Stimulated activated CD4-positive, alpha-beta T cell treated with anti-CD3 and anti-CD28 coated beads, Interleukin-15, amount 100 ng/mL, for 1 hour (primary cell): ENCODE results near the gene CCNF.
A peak's percentile ranks its signal among the peaks of the same experiment; 100 is the strongest.
"Not testable (repeated sequence)": the region's sequence is repeated elsewhere in the genome, so short reads cannot be mapped to it uniquely, and the experiment has no call there.

ENCODE experiments used
- DNase-seq, 2 donors: peaks; one replicate each; pipeline ENCODE4 v3.0.0-alpha.2; 2020; ENCODE audit warnings: low read depth in 1 of 2, low spot score in 1 of 2

Gene CCNF

GRCh38 chr16:2470603-2471015, 41.4 kb downstream of the CCNF start:
- no peak for DNase-seq

DNA sequence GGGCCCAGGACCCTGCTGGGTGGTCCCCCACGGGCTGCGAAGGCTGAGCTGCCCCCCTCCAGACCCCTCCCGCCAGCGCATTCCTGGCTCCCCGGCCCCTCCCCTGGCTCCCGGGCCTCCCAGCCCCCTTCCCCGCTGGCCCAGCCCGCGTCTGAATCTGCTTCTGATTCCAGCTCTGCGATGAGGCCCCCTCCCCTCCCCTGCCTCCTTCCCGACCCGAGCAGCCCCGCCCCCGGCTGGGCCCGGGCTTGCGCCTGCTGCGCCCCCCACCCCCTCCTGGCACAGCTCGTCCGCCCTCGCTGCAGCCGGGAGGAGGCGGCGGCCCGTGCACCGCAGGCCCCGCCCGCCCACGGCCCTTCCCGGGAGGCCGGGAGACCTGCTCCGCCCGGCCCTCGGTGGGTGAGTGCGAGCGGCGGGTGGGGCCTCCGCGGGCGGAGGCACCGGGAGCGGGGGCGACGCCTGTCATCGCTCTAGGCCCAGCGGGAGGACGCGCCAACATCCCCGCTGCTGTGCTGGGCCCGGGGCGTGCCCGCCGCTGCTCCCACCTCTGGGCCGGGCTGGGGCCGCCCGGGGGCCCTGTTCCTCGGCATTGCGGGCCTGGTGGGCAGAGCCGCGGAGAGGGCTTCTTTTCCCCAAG, 41.9 kb downstream of the CCNF start, which contains the start of gene NTN3:
Gene NTN3 (plus strand): TSS at position 282 of the 637 bp plus-strand sequence. CDS start 405 bp downstream, outside the sequence.
- no peak for DNase-seq

DNA sequence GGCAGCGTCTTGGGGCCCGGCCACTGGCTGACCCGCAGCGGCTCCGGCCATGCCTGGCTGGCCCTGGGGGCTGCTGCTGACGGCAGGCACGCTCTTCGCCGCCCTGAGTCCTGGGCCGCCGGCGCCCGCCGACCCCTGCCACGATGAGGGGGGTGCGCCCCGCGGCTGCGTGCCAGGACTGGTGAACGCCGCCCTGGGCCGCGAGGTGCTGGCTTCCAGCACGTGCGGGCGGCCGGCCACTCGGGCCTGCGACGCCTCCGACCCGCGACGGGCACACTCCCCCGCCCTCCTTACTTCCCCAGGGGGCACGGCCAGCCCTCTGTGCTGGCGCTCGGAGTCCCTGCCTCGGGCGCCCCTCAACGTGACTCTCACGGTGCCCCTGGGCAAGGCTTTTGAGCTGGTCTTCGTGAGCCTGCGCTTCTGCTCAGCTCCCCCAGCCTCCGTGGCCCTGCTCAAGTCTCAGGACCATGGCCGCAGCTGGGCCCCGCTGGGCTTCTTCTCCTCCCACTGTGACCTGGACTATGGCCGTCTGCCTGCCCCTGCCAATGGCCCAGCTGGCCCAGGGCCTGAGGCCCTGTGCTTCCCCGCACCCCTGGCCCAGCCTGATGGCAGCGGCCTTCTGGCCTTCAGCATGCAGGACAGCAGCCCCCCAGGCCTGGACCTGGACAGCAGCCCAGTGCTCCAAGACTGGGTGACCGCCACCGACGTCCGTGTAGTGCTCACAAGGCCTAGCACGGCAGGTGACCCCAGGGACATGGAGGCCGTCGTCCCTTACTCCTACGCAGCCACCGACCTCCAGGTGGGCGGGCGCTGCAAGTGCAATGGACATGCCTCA, 42.6 kb downstream of the CCNF start:
- DNase-seq = no peak

GRCh38 chr16:2472488-2472864, 43.2 kb downstream of the CCNF start:
- DNase-seq = no peak

GRCh38 chr16:2472885-2473445, 43.7 kb downstream of the CCNF start:
- DNase-seq = no peak

DNA sequence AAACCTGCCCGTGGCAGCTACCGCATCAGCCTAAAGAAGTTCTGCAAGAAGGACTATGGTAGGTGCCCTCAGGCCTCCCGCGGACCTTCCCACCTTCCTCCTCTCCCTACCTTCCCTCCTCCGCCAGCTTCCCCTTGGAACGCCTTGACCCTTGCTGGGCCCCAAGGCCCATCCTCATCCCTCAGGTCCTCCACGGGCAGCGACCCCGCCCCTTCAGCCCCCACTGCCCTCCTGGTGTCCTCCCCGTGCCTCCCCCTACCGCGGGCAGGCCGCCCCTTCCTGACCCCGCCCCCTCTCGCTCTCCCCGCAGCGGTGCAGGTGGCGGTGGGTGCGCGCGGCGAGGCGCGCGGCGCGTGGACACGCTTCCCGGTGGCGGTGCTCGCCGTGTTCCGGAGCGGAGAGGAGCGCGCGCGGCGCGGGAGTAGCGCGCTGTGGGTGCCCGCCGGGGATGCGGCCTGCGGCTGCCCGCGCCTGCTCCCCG, 44.2 kb downstream of the CCNF start:
- no peak for DNase-seq

DNA sequence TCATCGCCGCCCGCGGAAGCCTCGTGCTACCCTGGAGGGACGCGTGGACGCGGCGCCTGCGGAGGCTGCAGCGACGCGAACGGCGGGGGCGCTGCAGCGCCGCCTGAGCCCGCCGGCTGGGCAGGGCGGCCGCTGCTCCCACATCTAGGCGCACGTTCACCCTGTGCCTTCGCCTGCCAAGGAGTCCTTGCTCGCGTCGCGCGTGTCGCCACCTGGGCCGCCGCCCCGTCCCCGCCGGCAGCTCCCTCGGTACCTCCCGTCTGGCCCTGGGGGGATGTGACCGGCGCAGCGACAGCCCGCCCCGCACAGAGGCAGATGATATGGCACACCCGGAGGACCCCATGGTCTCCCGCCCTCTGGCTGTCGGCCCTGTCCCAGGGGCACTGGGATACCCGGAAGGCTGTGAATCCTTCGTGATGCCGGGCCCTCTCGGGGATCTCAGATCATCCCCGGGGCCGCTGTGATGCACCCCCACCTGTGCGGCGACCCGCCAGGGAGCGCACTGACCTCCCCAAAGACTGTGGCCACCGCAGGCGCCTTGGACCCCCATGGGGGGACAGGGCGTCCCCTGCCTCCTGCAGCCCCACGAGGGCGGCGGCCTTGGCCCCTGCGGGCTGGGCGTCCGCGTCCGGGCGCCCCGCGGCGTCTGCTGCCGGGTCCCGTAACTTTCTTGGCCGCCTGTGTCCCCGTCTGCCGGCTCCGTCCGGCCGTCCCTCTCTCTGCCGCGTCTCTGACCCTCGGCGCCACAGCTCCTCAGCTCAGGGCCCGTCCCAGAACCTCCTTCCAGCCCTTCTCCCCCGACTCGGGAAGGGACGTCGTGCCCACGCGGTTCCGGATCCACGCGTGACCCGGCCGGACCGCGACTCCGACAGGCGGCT, 45.0 kb downstream of the CCNF start:
- DNase-seq = peak; percentile 37 to 42

DNA sequence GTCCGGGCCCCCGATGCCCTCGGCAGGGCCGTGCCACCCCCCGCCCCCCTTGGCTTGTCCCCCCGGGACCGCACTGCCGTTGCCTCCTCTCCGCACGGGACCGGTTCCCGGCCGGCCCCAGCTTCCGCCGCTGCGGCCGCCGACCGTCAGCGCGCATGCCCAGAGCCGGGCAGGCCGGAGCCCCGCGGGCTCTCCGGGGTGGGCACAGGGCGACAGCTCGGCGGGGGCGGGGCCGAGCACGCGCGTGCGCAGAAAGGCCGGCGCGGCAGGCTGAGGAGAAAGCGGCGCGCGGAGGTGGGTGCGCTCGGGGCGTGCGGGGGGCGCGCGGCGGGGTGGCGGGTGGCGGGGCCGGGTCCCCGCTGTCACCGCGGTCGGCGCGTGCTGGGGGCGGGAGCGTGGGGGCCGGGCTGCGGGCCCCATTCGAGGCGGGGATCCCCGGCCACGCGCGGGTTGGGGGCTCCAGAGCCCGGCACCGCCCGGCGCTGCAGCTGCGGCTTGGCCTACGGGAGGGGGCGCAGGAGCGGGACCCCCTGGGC, 45.7 kb downstream of the CCNF start, which contains the start of gene TBC1D24:
Gene TBC1D24 (plus strand): TSS at position 251 of the 536 bp plus-strand sequence. CDS start 21,022 bp downstream, outside the sequence.
- DNase-seq = peak; percentile 64 to 78

GRCh38 chr16:2475413-2476344, 46.4 kb downstream of the CCNF start:
- peak in 1 of 2 donors; percentile 17 for DNase-seq

GRCh38 chr16:2476345-2476720, 47.1 kb downstream of the CCNF start:
- DNase-seq = no peak

DNA sequence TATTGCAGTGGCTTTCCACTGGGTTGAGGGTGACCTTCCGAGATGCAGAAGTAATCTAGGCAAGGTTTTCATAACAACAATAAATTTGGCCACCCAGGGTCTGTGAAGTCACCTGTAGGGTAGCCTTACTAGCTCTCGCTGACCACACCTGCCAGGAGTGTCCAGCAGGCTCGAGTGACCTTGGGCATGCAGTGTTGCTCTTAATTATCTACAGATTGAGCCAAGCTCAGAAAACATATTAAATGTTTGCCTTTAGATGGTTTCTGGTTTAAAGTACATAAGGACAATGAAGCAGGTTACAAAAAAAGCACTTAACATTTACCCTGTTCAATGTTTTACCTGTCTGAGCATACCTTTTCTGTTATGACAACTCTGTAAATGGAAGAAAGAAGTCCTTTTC, 47.5 kb downstream of the CCNF start:
- DNase-seq = no peak

DNA sequence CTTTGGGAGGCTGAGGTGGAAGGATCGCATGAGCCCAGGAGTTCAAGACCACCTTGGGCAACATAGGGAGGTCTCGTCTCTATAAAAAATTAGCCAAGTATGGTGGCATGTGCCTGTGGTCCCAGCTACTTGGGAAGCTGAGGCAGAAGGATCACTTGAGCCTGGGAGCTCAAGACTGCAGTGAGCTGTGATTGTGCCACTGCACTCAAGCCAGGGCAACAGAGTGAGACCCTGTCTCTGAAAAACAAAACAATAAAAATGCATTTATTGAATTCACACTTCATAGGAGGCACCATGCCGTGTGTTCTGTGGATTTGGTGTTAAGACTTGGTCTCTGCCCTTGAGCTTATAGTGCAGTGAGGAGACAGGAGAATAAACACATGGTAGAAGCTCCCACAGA, 48.1 kb downstream of the CCNF start:
- no peak for DNase-seq

DNA sequence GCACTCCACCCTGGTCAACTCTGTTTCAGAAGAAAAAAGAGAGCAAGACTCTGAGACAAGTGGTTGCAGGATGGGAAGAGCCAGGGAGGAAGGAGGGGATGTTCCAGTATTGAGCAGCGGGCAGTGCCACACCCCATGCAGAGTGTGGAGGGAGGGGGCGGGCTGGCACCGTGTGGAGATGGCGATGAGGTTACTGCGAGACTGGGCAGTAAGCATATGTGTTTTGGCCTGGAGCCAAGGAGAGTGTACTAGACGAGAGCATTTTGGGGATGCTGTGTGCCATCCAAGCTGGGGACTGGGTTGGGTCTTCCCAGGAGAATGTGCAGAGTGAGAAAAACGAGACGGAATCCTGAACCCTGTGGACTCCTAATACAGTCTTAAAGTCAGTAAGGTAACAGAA, 49.0 kb downstream of the CCNF start:
- DNase-seq = no peak

- not testable (repeated sequence) for DNase-seq
Measured at GRCh38 chr16:2479996-2480395, 50.7 kb downstream of the CCNF start.

GRCh38 chr16:2480948-2481347, 51.7 kb downstream of the CCNF start:
- no peak for DNase-seq

- DNase-seq = no peak
Measured at GRCh38 chr16:2481676-2482075, 52.4 kb downstream of the CCNF start.

DNA sequence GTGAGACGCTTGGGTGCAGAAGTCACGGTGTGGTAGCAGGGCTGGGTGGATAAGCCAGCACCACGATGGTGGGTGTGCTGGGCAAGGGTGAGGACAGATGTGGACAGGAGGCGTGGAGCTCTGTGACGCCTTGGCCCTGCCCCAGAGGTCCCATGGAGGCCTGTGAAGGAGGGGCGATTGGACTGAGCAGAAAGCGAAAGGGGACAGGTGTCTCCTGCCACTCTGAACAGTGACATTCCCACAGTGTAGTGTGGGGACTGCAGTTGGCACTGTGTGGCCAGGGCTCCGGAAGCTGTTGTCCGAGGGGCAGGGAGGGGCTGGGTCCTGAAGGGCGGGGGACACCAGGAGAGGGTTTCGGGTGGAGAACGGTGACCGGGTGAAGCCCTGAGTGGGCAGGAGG, 53.0 kb downstream of the CCNF start:
- no peak for DNase-seq

DNA sequence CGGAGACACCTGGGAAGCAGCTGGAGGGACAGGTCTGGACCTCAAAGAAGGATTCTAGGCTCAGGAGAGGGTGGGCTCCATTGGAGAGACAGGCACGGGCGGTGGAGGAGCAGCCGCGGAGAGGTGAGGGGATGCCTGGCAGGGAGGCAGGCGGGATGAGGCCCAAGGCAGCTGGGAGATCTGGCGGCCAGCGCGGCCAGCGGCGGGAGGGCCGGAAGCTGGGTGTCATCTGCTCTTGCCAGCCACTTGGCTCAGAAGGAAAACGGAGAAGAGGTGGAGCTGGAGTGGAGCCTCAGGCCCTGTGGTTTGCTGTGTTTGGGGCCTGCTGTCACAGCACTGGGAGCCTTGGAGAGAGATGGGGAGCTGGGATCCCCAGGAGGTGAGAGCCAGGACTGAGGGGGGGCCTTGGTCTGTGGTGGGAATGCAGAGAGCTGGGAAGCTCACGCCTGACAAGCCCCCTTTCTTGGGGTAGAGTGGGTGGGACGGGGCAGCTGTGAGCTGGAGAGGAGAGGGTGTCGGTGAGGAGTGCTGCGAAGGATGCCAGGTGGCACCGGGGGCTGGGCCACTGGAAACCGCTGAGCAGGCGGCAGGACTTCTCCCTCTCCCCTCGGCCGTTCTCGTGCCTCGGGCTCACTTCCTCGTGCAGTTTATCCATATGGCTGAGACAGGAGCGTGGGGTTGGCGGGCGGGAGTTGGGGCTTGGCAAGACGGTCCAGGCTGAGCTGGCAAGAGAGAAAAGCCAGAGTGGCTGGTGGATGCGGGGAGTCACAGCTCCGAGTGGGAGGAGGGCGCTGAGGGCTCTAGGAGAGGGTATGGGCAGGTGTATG, 53.7 kb downstream of the CCNF start:
- no peak for DNase-seq
